GM12864 (cell line): Measurements from ENCODE around the gene MED26.

Experiments used
- DNase-seq: peaks from one replicate; pipeline ENCODE4 v3.0.0-alpha.2; 2011; ENCODE audit warnings: low read depth
- H3K4me3 ChIP-seq: 2 replicates; pipeline ENCODE4 v1.5.1; 2011; ENCODE audit warnings: mild to moderate bottlenecking, low read depth, low read length, control low read depth
- TF ChIP-seq, protein P1 (sequence below): IDR thresholded peaks from 2 replicates; pipeline ENCODE4 v1.5.1; 2011; ENCODE audit warnings: low read depth, mild to moderate bottlenecking, moderate library complexity, low read length, control low read depth, inconsistent platforms; ENCODE audit errors: missing control alignments

MED26 gene

DNA sequence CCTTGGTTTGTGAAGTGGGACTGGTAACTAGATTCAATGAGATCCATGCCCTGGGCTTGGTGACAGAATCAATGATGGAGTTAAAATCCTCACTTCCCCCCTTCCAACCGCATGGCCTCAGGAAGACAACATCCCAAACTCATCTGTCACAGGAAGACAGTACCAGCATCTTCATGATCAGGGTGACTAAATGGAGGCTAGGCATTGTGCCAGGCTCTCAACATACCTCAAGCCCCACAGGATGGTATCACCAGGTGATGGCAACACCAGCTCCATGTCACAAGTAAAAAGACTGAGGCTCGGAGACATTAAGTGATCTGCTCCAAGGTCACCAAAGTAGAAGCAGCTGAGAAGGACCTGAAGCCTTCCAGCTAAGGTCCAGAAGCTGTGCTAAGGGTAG lies 14.2 kb downstream of the MED26 start:
- TF ChIP-seq, protein P1, sequence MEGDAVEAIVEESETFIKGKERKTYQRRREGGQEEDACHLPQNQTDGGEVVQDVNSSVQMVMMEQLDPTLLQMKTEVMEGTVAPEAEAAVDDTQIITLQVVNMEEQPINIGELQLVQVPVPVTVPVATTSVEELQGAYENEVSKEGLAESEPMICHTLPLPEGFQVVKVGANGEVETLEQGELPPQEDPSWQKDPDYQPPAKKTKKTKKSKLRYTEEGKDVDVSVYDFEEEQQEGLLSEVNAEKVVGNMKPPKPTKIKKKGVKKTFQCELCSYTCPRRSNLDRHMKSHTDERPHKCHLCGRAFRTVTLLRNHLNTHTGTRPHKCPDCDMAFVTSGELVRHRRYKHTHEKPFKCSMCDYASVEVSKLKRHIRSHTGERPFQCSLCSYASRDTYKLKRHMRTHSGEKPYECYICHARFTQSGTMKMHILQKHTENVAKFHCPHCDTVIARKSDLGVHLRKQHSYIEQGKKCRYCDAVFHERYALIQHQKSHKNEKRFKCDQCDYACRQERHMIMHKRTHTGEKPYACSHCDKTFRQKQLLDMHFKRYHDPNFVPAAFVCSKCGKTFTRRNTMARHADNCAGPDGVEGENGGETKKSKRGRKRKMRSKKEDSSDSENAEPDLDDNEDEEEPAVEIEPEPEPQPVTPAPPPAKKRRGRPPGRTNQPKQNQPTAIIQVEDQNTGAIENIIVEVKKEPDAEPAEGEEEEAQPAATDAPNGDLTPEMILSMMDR: no peak
- no peak overlapping the region for H3K4me3 ChIP-seq
- no peak for DNase-seq

DNA sequence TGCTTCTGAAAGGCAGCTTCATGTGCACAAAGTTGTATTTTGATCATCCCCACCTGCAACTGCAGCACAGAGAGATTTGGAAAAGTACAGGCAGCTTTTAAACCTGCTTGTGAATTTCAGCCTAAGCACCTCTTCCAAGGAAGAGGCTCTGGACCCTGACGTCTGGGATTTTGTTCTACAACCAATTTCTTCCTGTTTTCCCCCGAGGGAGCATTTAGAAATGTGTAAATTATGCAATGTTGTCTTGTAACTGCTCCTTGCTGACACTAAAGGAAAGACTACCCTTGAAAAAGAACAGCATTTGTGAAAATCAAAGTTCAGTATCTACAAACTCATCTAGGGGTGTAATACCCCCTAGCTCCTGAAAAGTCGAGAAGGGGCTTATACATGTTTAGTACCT lies 15.4 kb downstream of the MED26 start:
- H3K4me3 ChIP-seq: no peak overlapping the region
- DNase-seq: no peak
- TF ChIP-seq, protein P1: no peak

DNA sequence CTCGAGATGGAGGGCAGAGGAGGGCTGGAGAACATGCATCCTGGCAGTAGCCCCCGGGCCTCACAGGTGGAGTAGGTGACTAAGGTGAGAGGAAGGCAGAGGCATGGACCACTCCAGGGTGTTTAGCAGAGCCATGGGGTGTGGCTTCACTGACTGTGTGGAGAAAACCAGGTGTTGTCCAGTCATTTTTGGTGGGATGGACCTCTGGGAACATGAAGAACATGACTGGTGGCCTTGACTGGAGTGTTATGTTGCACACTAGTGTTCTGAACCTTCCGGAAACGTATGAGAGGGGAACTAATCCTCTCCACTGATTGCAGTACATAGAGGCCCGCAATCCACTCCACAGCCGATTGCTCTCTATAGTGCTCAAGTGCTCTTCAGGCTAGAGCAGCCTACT lies 16.9 kb downstream of the MED26 start:
- TF ChIP-seq, protein P1: no peak
- DNase-seq: no peak
- no peak overlapping the region for H3K4me3 ChIP-seq

DNA sequence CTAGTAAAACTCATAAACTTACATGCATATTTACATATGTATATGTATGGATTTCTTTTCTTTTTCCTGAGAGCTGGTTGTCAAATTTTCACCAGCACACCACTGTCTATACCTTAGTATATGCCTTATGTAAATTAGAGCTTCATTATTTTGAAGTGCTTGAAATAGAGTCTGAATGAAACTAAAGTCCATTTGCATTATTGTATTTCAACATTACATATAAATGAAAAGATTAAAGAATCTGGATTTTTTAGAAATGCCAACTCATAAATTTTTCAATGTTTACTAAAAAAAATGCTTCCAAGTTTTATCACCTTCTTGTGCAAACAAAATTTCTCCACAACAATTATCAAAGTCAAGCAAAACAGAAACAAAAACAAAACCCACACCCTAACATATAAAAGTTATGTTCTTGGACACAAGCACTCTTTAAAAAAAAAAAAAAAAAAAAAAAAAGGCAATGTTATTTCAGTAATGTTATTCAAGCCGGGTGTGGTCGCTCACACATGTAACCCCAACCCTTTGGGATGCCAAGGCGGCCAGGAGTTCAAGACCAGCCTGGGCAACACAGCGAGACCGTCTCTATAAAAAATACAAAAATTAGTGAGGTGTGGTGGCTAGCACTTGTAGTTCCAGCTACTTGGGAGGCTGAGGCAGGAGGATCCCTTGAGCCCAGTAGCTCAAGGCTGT lies 18.3 kb downstream of the MED26 start:
- no peak for DNase-seq
- TF ChIP-seq, protein P1: no peak
- H3K4me3 ChIP-seq: no peak overlapping the region

DNA sequence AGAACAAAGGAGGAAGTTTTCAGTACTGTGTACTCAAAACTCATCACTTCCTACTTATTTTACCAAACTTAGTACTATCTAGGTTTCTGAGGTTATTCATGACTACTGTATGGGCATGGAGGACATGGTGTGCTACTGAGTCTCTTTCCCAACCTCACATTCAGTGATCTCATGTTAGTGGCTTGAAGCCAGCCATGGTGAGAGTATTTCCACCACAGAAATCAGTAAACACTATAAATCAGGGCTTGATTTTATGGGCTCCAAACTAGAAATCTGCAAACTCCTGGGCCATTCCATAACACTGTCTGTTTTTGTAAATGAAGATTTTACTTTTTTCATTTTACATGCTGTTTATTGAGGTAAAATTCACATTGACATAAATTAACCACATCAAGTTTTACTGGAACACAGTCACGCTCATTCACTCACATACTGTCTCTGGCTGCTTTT lies 19.7 kb downstream of the MED26 start:
- H3K4me3 ChIP-seq: no peak overlapping the region
- DNase-seq: no peak
- TF ChIP-seq, protein P1: no peak

DNA sequence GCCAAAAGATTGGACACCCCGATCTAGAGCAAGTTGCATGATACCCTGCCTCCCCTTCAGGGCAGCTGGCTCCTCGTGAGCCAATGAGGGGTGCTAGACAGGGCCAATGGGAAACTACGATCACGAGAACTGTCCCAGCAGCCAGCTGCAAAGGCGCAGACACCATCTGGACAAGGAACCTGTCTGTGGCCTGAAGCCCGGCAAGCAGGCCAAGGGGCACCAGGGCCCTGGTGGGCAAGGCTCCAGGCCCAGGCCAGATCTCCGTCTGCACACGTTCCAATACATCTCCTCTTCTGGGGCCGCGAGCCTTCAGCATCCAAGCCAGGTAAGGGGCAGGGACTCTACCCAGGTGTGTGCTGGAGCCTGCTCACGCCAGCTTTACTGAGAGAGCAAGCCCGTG lies 20.2 kb downstream of the MED26 start:
- no peak overlapping the region for H3K4me3 ChIP-seq
- no peak for DNase-seq
- TF ChIP-seq, protein P1: no peak

DNA sequence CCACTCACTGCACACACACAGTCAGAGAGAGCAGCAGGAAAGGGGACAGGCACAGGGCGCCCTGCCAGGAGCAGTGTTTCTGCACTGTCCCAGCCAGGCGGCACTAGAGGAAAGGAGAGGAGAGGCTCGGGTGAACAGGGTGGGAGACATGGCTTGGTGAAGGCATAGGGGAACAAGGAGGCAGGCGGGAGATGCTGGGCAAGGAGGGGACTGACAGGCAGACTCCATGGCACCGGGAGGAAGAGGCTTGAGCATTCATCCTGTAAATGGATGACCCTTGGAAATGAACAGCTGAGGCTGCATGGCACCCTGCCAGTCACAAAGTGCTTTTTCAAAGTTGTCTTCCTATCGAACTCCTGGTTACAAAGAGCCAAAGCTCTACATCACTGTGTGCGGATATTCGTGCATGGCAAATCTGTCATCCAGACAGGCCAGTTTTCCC lies 22.4 kb downstream of the MED26 start:
- TF ChIP-seq, protein P1: no peak
- no peak for DNase-seq

More for the DNA sequence above, 22.4 kb downstream of the MED26 start:
- no peak overlapping the region for H3K4me3 ChIP-seq
